Kidney tubule cell (primary cell): ENCODE data around the gene MSL1.
A peak's percentile ranks its signal among the peaks of the same experiment; 100 is the strongest.

Source experiments
- DNase-seq: peaks from one replicate; pipeline ENCODE4 v3.0.0-alpha.2; 2018; ENCODE audit warnings: low spot score

MSL1 gene

GRCh38 chr17:40121181-40122135, at the start of gene MSL1:
MSL1 (plus strand) TSS chr17:40121971; CDS start chr17:40122613, 642 bp downstream.
- DNase-seq, result peak; percentile 81

- peak; percentile 22 for DNase-seq
Measured at GRCh38 chr17:40072040-40072734, 49.6 kb upstream of the MSL1 start.

- no peak for DNase-seq
Measured at GRCh38 chr17:40072735-40073346, 48.9 kb upstream of the MSL1 start.

GRCh38 chr17:40073454-40074174, 48.2 kb upstream of the MSL1 start:
- DNase-seq, result no peak

- DNase-seq, result no peak
Measured at GRCh38 chr17:40074175-40074512, 47.6 kb upstream of the MSL1 start.

- DNase-seq, result peak; percentile 45
Measured at GRCh38 chr17:40074871-40075200, 46.9 kb upstream of the MSL1 start.

GRCh38 chr17:40075201-40075941, 46.4 kb upstream of the MSL1 start:
- peak; percentile 52 for DNase-seq

GRCh38 chr17:40075942-40076498, 45.8 kb upstream of the MSL1 start:
- no peak for DNase-seq

GRCh38 chr17:40076591-40076990, 45.2 kb upstream of the MSL1 start:
- DNase-seq, result no peak

- DNase-seq, result no peak
Measured at GRCh38 chr17:40079545-40079944, 42.2 kb upstream of the MSL1 start.

GRCh38 chr17:40084477-40084876, 37.3 kb upstream of the MSL1 start:
- no peak for DNase-seq

GRCh38 chr17:40086150-40087044, 35.4 kb upstream of the MSL1 start:
- peak; percentile 33 for DNase-seq

- no peak for DNase-seq
Measured at GRCh38 chr17:40087049-40087794, 34.5 kb upstream of the MSL1 start.

GRCh38 chr17:40087903-40088718, 33.7 kb upstream of the MSL1 start:
- no peak for DNase-seq

GRCh38 chr17:40089077-40089895, 32.5 kb upstream of the MSL1 start:
- no peak for DNase-seq

GRCh38 chr17:40090237-40091119, 31.3 kb upstream of the MSL1 start:
- no peak for DNase-seq
